GM12865 (cell line): ENCODE results near the gene SH3BP5.
"Not testable (repeated sequence)": the region's sequence is repeated elsewhere in the genome, so short reads cannot be mapped to it uniquely, and the experiment has no call there.

Experiments
- DNase-seq: peaks from one replicate; pipeline ENCODE4 v3.0.0; 2010; ENCODE audit warnings: low read depth
- H3K4me3 ChIP-seq: 2 replicates; pipeline ENCODE4 v1.5.1; 2011; ENCODE audit warnings: mild to moderate bottlenecking, low read depth, low read length, control low read depth
- TF ChIP-seq, protein P1 (sequence below): IDR thresholded peaks from 2 replicates; pipeline ENCODE4 v1.5.1; 2011; ENCODE audit warnings: low read length, control low read depth, low read depth, inconsistent platforms; ENCODE audit not compliant: insufficient read depth; ENCODE audit errors: missing control alignments

The SH3BP5 gene

DNA sequence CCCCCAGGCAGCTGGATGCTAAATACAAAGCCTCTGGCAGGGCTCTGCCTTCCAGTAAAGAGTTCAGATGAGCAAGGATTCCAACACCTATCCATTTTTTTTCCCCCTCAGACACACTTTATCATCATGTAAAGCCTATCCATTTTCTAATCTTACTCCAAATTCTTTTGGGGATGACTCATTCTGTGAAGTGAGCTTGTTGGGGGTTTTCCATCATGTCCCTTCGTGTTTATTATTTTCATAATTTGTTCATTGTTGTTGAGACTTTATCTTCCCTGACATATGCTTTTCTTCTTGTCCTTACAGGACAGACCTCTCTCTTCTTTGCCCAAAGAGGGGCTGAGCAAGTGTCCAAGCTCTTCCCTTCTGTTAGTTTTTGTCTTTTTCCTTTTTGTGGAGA, 34.7 kb upstream of the SH3BP5 start:
- DNase-seq, result no peak
- H3K4me3 ChIP-seq, result no peak overlapping the region
- TF ChIP-seq, protein P1, sequence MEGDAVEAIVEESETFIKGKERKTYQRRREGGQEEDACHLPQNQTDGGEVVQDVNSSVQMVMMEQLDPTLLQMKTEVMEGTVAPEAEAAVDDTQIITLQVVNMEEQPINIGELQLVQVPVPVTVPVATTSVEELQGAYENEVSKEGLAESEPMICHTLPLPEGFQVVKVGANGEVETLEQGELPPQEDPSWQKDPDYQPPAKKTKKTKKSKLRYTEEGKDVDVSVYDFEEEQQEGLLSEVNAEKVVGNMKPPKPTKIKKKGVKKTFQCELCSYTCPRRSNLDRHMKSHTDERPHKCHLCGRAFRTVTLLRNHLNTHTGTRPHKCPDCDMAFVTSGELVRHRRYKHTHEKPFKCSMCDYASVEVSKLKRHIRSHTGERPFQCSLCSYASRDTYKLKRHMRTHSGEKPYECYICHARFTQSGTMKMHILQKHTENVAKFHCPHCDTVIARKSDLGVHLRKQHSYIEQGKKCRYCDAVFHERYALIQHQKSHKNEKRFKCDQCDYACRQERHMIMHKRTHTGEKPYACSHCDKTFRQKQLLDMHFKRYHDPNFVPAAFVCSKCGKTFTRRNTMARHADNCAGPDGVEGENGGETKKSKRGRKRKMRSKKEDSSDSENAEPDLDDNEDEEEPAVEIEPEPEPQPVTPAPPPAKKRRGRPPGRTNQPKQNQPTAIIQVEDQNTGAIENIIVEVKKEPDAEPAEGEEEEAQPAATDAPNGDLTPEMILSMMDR, result no peak

DNA sequence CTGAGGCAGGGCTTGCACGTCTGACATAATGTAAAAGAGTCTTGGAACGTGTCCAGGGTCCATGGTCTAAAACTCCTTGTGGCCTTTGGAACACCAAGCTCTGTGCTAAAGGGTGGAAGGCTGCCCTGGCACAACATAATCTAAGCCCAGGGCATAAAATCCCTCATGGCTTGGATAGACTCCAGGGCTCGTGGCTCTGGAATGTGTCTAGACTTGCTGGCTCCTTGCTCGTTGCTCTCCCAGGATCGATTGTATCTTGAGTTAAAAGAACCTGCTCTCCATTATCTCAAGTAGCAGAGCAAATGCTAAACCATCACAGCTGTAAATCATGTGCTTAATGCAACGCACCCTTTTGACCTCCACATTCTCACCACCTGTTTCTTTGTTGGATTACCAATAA, 31.7 kb upstream of the SH3BP5 start:
- not testable (repeated sequence) for DNase-seq, H3K4me3 ChIP-seq

DNA sequence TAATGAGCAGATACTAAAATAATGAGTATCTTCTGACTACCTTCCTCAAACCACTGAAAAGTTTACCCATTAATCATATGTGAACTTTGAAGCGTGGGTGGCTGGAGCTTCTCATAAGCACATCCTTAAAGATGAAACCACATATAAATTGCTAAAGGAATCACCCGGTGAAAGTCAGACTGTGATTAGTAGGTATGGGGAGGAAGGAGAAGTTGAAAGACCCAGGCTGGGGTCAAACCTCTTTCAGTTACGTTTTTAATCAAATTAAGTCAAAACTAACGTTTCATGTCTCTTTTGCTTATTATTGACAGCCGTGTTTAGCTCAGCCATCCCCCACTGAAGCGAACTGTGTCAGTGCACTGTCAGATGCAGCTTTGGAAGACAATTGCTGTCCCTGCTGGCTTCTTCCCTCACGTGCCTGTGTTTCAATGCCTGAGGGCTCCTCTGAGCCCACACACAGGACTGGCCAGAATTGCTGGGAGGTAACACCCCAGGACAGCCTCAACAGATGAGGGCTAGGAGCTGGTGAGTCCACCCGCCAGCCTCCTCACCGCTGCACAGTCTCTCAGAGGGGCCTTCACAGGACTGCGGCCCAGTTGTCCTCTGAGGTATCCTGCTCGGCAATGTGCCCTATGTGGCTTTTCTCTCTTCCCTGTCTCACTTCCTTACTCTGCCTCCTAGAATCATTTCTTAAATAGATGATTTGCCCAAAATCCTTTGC, 29.3 kb upstream of the SH3BP5 start:
- TF ChIP-seq, protein P1, result no peak
- DNase-seq, result peak; percentile 95
- peak overlapping the region; percentile 24 for H3K4me3 ChIP-seq

DNA sequence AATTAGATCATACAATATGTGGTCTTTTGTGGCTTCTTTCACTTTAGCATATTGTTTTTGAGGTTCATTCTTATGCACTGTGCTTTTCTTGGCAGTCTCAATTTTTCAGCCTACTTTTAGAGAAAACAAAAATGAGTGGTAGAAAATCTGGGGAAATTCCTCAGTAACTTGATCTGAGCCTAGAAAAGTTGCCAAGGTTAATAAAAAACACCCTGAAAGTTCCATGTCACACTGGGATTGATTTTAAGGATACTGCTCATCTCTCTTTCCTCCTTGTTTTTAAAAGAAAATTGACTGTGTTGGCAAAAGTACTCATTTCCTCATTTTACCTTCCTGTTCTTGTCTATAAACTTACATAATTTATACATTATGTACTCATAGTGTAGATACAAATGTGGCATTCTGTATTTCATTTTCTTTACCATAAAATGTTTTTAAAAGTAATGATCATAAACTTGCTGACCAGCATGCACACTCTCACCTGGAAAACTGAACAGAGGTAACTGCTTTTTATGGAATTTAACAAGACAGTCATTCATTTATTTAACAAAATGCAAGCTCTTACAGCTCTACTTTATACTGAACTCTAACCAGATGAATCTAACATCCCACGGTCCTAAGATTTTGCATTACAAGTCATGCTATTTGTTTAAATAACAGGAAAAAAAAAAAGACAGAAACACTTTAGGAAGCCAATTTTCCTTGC, 28.6 kb upstream of the SH3BP5 start:
- peak; percentile 41 for DNase-seq
- H3K4me3 ChIP-seq, result no peak overlapping the region
- TF ChIP-seq, protein P1, result no peak

DNA sequence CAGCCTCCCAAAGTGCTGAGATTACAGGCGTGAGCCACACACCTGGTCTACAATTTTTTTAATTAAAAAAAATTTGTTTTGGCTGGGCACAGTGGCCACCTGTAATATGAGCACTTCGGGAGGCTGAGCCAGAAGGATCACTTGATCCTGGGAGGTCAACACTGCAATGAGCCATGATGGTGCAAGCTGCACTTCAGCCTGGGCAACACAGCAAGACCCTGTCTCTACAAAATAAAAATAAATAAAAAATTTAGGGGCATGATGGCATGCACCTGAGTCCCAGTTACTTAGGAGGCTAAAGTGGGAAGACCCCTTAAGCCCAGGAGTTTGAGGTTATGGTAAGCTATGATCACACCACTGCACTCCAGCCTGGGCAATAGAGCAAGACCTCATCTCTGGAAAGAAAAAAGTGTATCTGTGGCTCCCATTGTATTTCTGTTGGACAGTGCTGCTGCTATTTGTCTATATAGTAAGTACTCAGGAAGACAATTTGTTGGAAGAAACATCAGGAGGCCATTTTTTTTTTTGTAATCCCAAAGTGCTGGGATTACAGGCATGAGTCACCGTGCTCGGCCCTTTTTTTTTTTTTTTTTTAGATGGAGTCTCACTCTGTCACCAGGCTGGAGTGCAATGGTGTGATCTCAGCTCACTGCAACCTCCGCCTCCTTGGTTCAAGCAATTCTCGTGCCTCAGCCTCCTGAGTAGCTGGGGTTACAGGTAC, 27.5 kb upstream of the SH3BP5 start:
- DNase-seq, result no peak
- H3K4me3 ChIP-seq, result no peak overlapping the region
- TF ChIP-seq, protein P1, result no peak

DNA sequence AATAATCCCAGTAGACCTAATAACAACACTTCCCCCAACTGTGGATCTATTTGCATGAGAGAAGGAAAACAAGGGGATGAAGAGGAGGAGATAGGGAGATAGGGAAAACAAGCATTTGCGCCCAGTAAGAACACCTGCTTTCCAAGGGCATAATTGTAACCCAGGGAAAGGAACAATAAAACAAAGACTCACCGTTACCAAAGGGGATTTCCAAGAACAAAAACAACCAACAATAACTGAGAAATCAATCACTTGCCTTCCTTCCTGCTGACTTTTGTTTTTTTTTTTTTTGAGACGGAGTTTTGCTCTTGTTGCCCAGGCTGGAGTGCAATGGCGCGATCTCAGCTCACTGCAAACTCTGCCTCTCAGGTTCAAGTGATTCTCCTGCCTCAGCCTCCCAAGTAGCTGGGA, 24.3 kb upstream of the SH3BP5 start:
- peak; percentile 59 for DNase-seq

DNA sequence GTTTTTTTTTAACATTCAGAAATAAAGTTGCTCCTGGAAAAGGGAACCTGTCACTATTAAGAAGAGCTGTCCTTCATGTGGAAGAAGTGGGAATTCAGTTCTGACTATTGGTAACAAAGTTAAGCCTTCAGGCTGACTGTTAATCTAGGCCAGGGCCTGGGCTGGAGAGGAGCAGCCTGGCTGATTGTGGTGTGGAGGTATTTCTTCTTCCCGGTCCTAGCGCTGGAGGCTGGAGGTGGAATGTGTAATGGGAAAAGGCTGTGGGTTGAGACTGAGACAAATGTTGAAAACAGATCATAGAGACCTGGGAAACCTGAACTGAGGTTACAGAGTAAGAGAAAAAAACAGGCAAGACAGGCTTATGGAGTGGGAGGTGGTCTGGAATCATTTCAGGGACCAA, 23.8 kb upstream of the SH3BP5 start:
- no peak overlapping the region for H3K4me3 ChIP-seq
- TF ChIP-seq, protein P1, result no peak
- DNase-seq, result no peak

More for the DNA sequence above, 24.3 kb upstream of the SH3BP5 start:
- not testable (repeated sequence) for H3K4me3 ChIP-seq
